WTC11 (cell line): Measurements from ENCODE around the gene NRXN3. TPM values are rescaled to one million over a fixed set of nuclear protein-coding genes. Genes with fewer than 3 reads are reported as not detected.

Experiments used
- ATAC-seq: fragments of 200-7000 bp; cut with Tn5 transposase; 2 replicates; pipeline ENCODE4 v1.10.0; 2021; ENCODE audit warnings: mild to moderate bottlenecking, moderate library complexity
- CTCF ChIA-PET: fragments of 300-600 bp; sonication (Branson Sonifier 250); formaldehyde crosslinking; loops from one replicate; lab custom pipeline; 2021; ENCODE audit warnings: antibody characterized with exemption; lab: Charles Lee
- POLR2A ChIA-PET: fragments of 350-600 bp; sonication (Branson Sonifier 250); formaldehyde crosslinking; loops from one replicate; lab custom pipeline; 2021; ENCODE audit warnings: antibody characterized with exemption; lab: Charles Lee
- DNase-seq: peaks from one replicate; pipeline ENCODE4 v3.0.0; 2021; ENCODE audit warnings: low spot score
- H3K27ac Mint-ChIP-seq: 2 replicates; pipeline ENCODE4 v1.8.0; 2021; ENCODE audit warnings: mixed read lengths
- H3K27me3 Mint-ChIP-seq: 2 replicates; pipeline ENCODE4 v1.8.0; 2021; ENCODE audit warnings: low read depth, mild to moderate bottlenecking, moderate library complexity, mixed read lengths
- H3K36me3 Mint-ChIP-seq: 2 replicates; pipeline ENCODE4 v1.8.0; 2021; ENCODE audit warnings: mixed read lengths
- H3K4me1 Mint-ChIP-seq: 2 replicates; pipeline ENCODE4 v1.8.0; 2022; ENCODE audit warnings: mixed read lengths
- H3K4me3 Mint-ChIP-seq: 2 replicates; pipeline ENCODE4 v1.8.0; 2021; ENCODE audit warnings: mild to moderate bottlenecking, moderate library complexity, mixed read lengths
- H3K9me3 Mint-ChIP-seq: 2 replicates; pipeline ENCODE4 v1.8.0; 2021; ENCODE audit warnings: mixed read lengths
- ATF6 ChIP-seq: sonication (generic); formaldehyde crosslinking; IDR thresholded peaks from 2 replicates; pipeline ENCODE4 v1.8.1; 2023; ENCODE audit warnings: mild to moderate bottlenecking, missing genetic modification reagents
- ESRRA ChIP-seq: sonication (generic); formaldehyde crosslinking; IDR thresholded peaks from 2 replicates; pipeline ENCODE4 v1.8.1; 2022; ENCODE audit warnings: mild to moderate bottlenecking, missing genetic modification reagents, borderline replicate concordance
- FOXP1 ChIP-seq: sonication (generic); formaldehyde crosslinking; IDR thresholded peaks from 2 replicates; pipeline ENCODE4 v1.8.0; 2022; ENCODE audit warnings: missing genetic modification reagents, mild to moderate bottlenecking, moderate library complexity, borderline replicate concordance
- GRHL2 ChIP-seq: fragments of 250-450 bp; sonication (Bioruptor Pico); IDR thresholded peaks from 2 replicates; pipeline ENCODE4 v1.8.0; 2022; ENCODE audit warnings: mild to moderate bottlenecking, moderate library complexity; ENCODE audit not compliant: insufficient replicate concordance, severe bottlenecking
- MLX ChIP-seq: sonication (generic); formaldehyde crosslinking; IDR thresholded peaks from 2 replicates; pipeline ENCODE4 v1.8.1; 2023; ENCODE audit warnings: mild to moderate bottlenecking, missing genetic modification reagents, moderate library complexity
- NFE2L1 ChIP-seq: sonication (generic); formaldehyde crosslinking; IDR thresholded peaks from 2 replicates; pipeline ENCODE4 v1.8.1; 2023; ENCODE audit warnings: missing genetic modification reagents
- NFYB ChIP-seq: sonication (generic); formaldehyde crosslinking; conservative IDR thresholded peaks from 2 replicates; pipeline ENCODE4 v1.8.0; 2022; ENCODE audit warnings: low read depth, missing genetic modification reagents
- NR1H2 ChIP-seq: sonication (generic); formaldehyde crosslinking; IDR thresholded peaks from 2 replicates; pipeline ENCODE4 v1.9.0; 2021; ENCODE audit warnings: mild to moderate bottlenecking, moderate library complexity, missing genetic modification reagents
- NR3C1 ChIP-seq: sonication (generic); formaldehyde crosslinking; conservative IDR thresholded peaks from 2 replicates; pipeline ENCODE4 v1.8.1; 2023; ENCODE audit warnings: low read depth, mild to moderate bottlenecking, missing genetic modification reagents
- SOX15 ChIP-seq: fragments of 250-450 bp; sonication (Bioruptor Pico); IDR thresholded peaks from 2 replicates; pipeline ENCODE4 v1.9.0; 2021; ENCODE audit warnings: mild to moderate bottlenecking
- TEAD1 ChIP-seq: sonication (generic); formaldehyde crosslinking; IDR thresholded peaks from 2 replicates; pipeline ENCODE4 v1.8.0; 2022; ENCODE audit warnings: mild to moderate bottlenecking, missing genetic modification reagents
- ZMAT4 ChIP-seq: fragments of 250-450 bp; sonication (Bioruptor Pico); IDR thresholded peaks from 2 replicates; pipeline ENCODE4 v1.9.0; 2021; ENCODE audit warnings: mild to moderate bottlenecking
- ZNF121 ChIP-seq: sonication (generic); formaldehyde crosslinking; IDR thresholded peaks from 2 replicates; pipeline ENCODE4 v1.8.0; 2023; ENCODE audit warnings: missing genetic modification reagents
- ZNF416 ChIP-seq: fragments of 250-450 bp; sonication (Bioruptor Pico); IDR thresholded peaks from 2 replicates; pipeline ENCODE4 v1.9.0; 2021; ENCODE audit warnings: mild to moderate bottlenecking, inconsistent platforms
- ZNF423 ChIP-seq: fragments of 250-450 bp; sonication (Bioruptor Pico); IDR thresholded peaks from 2 replicates; pipeline ENCODE4 v2.1.2; 2022; ENCODE audit warnings: mild to moderate bottlenecking, moderate library complexity
- ZNF425 ChIP-seq: fragments of 250-450 bp; sonication (Bioruptor Pico); conservative IDR thresholded peaks from 2 replicates; pipeline ENCODE4 v1.9.0; 2021; ENCODE audit warnings: mild to moderate bottlenecking
- total RNA-seq: library from RNA; stranded (reverse); gene quantifications from 3 replicates; pipeline ENCODE4 v1.2.3, GENCODE V29; 2021
- TF ChIP-seq, protein P1 (sequence below): fragments of 250-450 bp; sonication (Bioruptor Pico); IDR thresholded peaks from 2 replicates; pipeline ENCODE4 v1.9.0; 2021; ENCODE audit warnings: mild to moderate bottlenecking, borderline replicate concordance
- TF ChIP-seq, protein P2 (sequence below): sonication (generic); formaldehyde crosslinking; IDR thresholded peaks from 2 replicates; pipeline ENCODE4 v1.8.1; 2022; ENCODE audit warnings: low read depth, mild to moderate bottlenecking, moderate library complexity, missing genetic modification reagents, borderline replicate concordance
- TF ChIP-seq, protein P3 (sequence below): sonication (generic); formaldehyde crosslinking; IDR thresholded peaks from 2 replicates; pipeline ENCODE4 v1.8.1; 2022; ENCODE audit warnings: mild to moderate bottlenecking, moderate library complexity, missing genetic modification reagents
- TF ChIP-seq, protein P4 (sequence below): fragments of 250-450 bp; sonication (Bioruptor Pico); IDR thresholded peaks from 2 replicates; pipeline ENCODE4 v2.1.2; 2022; ENCODE audit warnings: mild to moderate bottlenecking, moderate library complexity

Gene NRXN3
- total RNA-seq, 1 experiment from 2014 or later: 3.0 TPM

DNA sequence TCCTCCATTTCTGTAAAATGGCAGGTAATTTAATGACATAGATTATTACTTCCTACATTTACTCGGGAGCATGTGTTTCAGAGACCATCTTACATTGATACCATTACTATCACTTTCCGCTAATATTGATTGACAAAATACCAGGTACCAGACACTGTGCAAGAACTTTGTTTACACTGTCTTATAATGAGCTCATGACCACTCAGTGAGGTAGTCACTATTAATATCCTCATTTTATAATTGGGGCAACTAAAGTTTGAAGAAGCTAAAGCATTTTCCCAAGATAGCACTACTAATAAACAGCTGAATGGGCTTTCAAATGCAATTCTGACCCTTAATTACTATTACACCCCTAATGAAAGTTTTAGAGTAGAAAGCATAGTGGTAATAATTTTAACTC is 1306.4 kb downstream of the NRXN3 start (continued):
- no peak for TF ChIP-seq NR3C1 (CRISPR knock-in tag)
- no peak for TF ChIP-seq TEAD1 (CRISPR knock-in tag)
- TF ChIP-seq, protein P1, sequence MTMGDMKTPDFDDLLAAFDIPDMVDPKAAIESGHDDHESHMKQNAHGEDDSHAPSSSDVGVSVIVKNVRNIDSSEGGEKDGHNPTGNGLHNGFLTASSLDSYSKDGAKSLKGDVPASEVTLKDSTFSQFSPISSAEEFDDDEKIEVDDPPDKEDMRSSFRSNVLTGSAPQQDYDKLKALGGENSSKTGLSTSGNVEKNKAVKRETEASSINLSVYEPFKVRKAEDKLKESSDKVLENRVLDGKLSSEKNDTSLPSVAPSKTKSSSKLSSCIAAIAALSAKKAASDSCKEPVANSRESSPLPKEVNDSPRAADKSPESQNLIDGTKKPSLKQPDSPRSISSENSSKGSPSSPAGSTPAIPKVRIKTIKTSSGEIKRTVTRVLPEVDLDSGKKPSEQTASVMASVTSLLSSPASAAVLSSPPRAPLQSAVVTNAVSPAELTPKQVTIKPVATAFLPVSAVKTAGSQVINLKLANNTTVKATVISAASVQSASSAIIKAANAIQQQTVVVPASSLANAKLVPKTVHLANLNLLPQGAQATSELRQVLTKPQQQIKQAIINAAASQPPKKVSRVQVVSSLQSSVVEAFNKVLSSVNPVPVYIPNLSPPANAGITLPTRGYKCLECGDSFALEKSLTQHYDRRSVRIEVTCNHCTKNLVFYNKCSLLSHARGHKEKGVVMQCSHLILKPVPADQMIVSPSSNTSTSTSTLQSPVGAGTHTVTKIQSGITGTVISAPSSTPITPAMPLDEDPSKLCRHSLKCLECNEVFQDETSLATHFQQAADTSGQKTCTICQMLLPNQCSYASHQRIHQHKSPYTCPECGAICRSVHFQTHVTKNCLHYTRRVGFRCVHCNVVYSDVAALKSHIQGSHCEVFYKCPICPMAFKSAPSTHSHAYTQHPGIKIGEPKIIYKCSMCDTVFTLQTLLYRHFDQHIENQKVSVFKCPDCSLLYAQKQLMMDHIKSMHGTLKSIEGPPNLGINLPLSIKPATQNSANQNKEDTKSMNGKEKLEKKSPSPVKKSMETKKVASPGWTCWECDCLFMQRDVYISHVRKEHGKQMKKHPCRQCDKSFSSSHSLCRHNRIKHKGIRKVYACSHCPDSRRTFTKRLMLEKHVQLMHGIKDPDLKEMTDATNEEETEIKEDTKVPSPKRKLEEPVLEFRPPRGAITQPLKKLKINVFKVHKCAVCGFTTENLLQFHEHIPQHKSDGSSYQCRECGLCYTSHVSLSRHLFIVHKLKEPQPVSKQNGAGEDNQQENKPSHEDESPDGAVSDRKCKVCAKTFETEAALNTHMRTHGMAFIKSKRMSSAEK (CRISPR knock-in tag): no peak
- TF ChIP-seq SOX15 (CRISPR knock-in tag): no peak
- TF ChIP-seq, protein P2, sequence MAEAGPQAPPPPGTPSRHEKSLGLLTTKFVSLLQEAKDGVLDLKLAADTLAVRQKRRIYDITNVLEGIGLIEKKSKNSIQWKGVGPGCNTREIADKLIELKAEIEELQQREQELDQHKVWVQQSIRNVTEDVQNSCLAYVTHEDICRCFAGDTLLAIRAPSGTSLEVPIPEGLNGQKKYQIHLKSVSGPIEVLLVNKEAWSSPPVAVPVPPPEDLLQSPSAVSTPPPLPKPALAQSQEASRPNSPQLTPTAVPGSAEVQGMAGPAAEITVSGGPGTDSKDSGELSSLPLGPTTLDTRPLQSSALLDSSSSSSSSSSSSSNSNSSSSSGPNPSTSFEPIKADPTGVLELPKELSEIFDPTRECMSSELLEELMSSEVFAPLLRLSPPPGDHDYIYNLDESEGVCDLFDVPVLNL (CRISPR knock-in tag): no peak
- TF ChIP-seq ZNF416: no peak
- no peak for TF ChIP-seq MLX
- TF ChIP-seq, protein P3, sequence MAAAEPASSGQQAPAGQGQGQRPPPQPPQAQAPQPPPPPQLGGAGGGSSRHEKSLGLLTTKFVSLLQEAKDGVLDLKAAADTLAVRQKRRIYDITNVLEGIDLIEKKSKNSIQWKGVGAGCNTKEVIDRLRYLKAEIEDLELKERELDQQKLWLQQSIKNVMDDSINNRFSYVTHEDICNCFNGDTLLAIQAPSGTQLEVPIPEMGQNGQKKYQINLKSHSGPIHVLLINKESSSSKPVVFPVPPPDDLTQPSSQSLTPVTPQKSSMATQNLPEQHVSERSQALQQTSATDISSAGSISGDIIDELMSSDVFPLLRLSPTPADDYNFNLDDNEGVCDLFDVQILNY (CRISPR knock-in tag): no peak

GRCh38 chr14:79480212-79480611 is 1310.0 kb downstream of the NRXN3 start:
- H3K27ac Mint-ChIP-seq: no peak overlapping the region
- POLR2A ChIA-PET: no interaction called here
- TF ChIP-seq ESRRA (CRISPR knock-in tag): no peak
- no peak for TF ChIP-seq FOXP1
- TF ChIP-seq, protein P4, sequence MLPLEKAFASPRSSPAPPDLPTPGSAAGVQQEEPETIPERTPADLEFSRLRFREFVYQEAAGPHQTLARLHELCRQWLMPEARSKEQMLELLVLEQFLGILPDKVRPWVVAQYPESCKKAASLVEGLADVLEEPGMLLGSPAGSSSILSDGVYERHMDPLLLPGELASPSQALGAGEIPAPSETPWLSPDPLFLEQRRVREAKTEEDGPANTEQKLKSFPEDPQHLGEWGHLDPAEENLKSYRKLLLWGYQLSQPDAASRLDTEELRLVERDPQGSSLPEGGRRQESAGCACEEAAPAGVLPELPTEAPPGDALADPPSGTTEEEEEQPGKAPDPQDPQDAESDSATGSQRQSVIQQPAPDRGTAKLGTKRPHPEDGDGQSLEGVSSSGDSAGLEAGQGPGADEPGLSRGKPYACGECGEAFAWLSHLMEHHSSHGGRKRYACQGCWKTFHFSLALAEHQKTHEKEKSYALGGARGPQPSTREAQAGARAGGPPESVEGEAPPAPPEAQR (CRISPR knock-in tag): no peak
- TF ChIP-seq NR3C1 (CRISPR knock-in tag): no peak
- no peak for TF ChIP-seq ZNF121 (CRISPR knock-in tag)
- TF ChIP-seq ZNF425: no peak
- TF ChIP-seq NFE2L1: no peak
- TF ChIP-seq ZNF423 (CRISPR knock-in tag): no peak
- TF ChIP-seq MLX: no peak
- no peak for TF ChIP-seq ATF6 (CRISPR knock-in tag)
- no peak for TF ChIP-seq NR1H2 (CRISPR knock-in tag)
- TF ChIP-seq NFYB (CRISPR knock-in tag): no peak
- TF ChIP-seq GRHL2 (CRISPR knock-in tag): no peak
- TF ChIP-seq ZMAT4 (CRISPR knock-in tag): no peak

More at GRCh38 chr14:79480212-79480611, 1310.0 kb downstream of the NRXN3 start:
- no peak overlapping the region for H3K4me3 Mint-ChIP-seq
- peaks cover 38% of the 10 kb centered on the region for H3K9me3 Mint-ChIP-seq
- peaks cover 19% of the 10 kb centered on the region for H3K4me1 Mint-ChIP-seq
- ATAC-seq: no peak
- no peaks in the 10 kb centered on the region for H3K27me3 Mint-ChIP-seq
- DNase-seq: no peak
- CTCF ChIA-PET: no interaction called here
- 0 out of 2 replicates have a peak, but pooled peaks cover 6% of the 10 kb centered on the region for H3K36me3 Mint-ChIP-seq
